Sigmoid colon (tissue), 7 donors: ENCODE measurements around the gene ACYP1. TPM values are rescaled to one million over a fixed set of nuclear protein-coding genes. Genes with fewer than 3 reads are reported as not detected.
"Not testable (repeated sequence)": the region's sequence is repeated elsewhere in the genome, so short reads cannot be mapped to it uniquely, and the experiment has no call there.

Experiments
- DNase-seq: peaks from one replicate; pipeline ENCODE4 v3.0.0-alpha.2; 2019
- H3K27ac ChIP-seq, 4 donors: fragments of 200-600 bp; sonication (generic); one replicate each; pipeline ENCODE4 v1.5.1; 2016 to 2019; ENCODE audit warnings: mild to moderate bottlenecking in 1 of 4
- H3K27me3 ChIP-seq, 3 donors: fragments of 200-600 bp; sonication (generic); one replicate each; pipeline ENCODE4 v1.5.1; 2019; ENCODE audit warnings: mild to moderate bottlenecking in 1 of 3
- H3K36me3 ChIP-seq, 4 donors: fragments of 200-600 bp; sonication (generic); one replicate each; pipeline ENCODE4 v1.5.1; 2016 to 2019
- H3K4me1 ChIP-seq, 4 donors: fragments of 200-600 bp; sonication (generic); one replicate each; pipeline ENCODE4 v1.5.1; 2017 to 2019
- H3K4me3 ChIP-seq, 4 donors: fragments of 200-600 bp; sonication (generic); one replicate each; pipeline ENCODE4 v1.5.1; 2017 to 2019; ENCODE audit warnings: mild to moderate bottlenecking in 2 of 4, moderate library complexity in 1 of 4
- H3K9me3 ChIP-seq, 4 donors: fragments of 200-600 bp in 3 of 4; sonication (generic) in 3 of 4; one replicate each; pipeline versions ENCODE4 v1.5.1 to v1.6.1; 2013 to 2019
- CTCF ChIP-seq, 4 experiments: fragments of 450-650 bp in 3 of 4; fragments of 200-600 bp in 1 of 4; IDR thresholded peaks; one replicate each; pipeline ENCODE4 v1.5.1; 2016 to 2019; ENCODE audit warnings: antibody characterized with exemption in 4 of 4, mild to moderate bottlenecking in 3 of 4, moderate library complexity in 2 of 4
- EP300 ChIP-seq, 4 donors: sonication (generic); formaldehyde crosslinking; IDR thresholded peaks; one replicate each; pipeline ENCODE4 v1.6.1; 2017; ENCODE audit warnings: antibody characterized with exemption in 4 of 4
- POLR2A ChIP-seq, 2 donors: fragments of 450-650 bp; IDR thresholded peaks; one replicate each; pipeline ENCODE4 v1.6.1; 2016; ENCODE audit warnings: antibody characterized with exemption in 2 of 2, mild to moderate bottlenecking in 2 of 2, moderate library complexity in 2 of 2
- POLR2AphosphoS5 ChIP-seq, 4 donors: sonication (generic); formaldehyde crosslinking; IDR thresholded peaks; one replicate each; pipeline ENCODE4 v1.6.1; 2017; ENCODE audit warnings: antibody characterized with exemption in 4 of 4
- WGBS, 2 donors: extraction: QIAGEN DNeasy Blood & Tissue Kit; methylation state at CpG; one replicate each; pipeline ENCODE4 v1.1.7; 2013; 5-methylcytosine and 5-hydroxymethylcytosine counted together
- intact Hi-C: fragments of 100-400 bp; cut with DNase I; formaldehyde crosslinking; loops from one replicate; pipeline ENCODE4 v1.15.1; 2023
- polyA plus RNA-seq, 3 donors: library from polyadenylated mRNA; stranded (reverse); fragments of 200-250 nt; gene quantifications; one replicate each; pipeline ENCODE4 v1.2.3, GENCODE V29; 2013
- total RNA-seq, 4 donors: library from RNA; depleted of rRNA; stranded (reverse); fragments of >200 nt; gene quantifications; one replicate each; pipeline ENCODE4 v1.1.0, GENCODE V29; 2016
- donor health status: healthy with polysubstance abuse.
- donor health status: Bipolar disorder and iron deficiency.
- donor health status: healthy.

The ACYP1 gene
- total and polyA plus RNA-seq, 7 donors: 4.2 to 36.3 (median 20.5) TPM

- Histone ChIP-seq H3K9me3 (no peaks in the 10 kb centered on the region), H3K4me1 (peaks cover 0 to 41% (median 27%) of the 10 kb centered on the region in 4 donors), H3K27me3 (no peaks in the 10 kb centered on the region), H3K27ac (peak overlapping the region; percentile 93 to 95 (median 94)), H3K4me3 (peak overlapping the region; percentile 46 to 61 (median 60)), H3K36me3 (no peaks in the 10 kb centered on the region)
- DNase-seq: no peak
- intact Hi-C loops: loop anchor here (2.0 to 5.0 kb wide), 2 partner anchors 18 to 66 kb away; partner anchors contain the start of genes EIF2B2 and MLH3
- 12 to 31% methylated on average over 15 of the region's 15 CpGs for WGBS, 2 donors
- TF ChIP-seq CTCF (IDR thresholded peaks at IDR 0.05): no peak
Measured at GRCh38 chr14:75068294-75069120, 4.7 kb upstream of the ACYP1 start.

GRCh38 chr14:75067765-75068164, 3.9 kb upstream of the ACYP1 start:
- H3K9me3 ChIP-seq, H3K27me3 ChIP-seq, H3K36me3 ChIP-seq, DNase-seq: not testable (repeated sequence)
- 83 to 93% methylated on average over 4 of the region's 4 CpGs for WGBS, 2 donors
- Histone ChIP-seq H3K4me3 (peak overlapping the region in 2 of 4 donors; percentile 61), H3K4me1 (peaks cover 0 to 45% (median 29%) of the 10 kb centered on the region in 4 donors), H3K27ac (peak overlapping the region; percentile 93 to 95 (median 94))
- intact Hi-C loops: loop anchor here (2.0 to 5.0 kb wide), 2 partner anchors 17 to 65 kb away; partner anchors contain the start of genes EIF2B2 and MLH3

GRCh38 chr14:75067212-75067611, 3.4 kb upstream of the ACYP1 start:
- TF ChIP-seq CTCF (IDR thresholded peaks at IDR 0.05): no peak
- TF ChIP-seq EP300 (IDR thresholded peaks at IDR 0.05): no peak
- no peak for TF ChIP-seq POLR2A (IDR thresholded peaks at IDR 0.05)
- TF ChIP-seq POLR2AphosphoS5 (IDR thresholded peaks at IDR 0.05): no peak
- Histone ChIP-seq H3K36me3 (no peaks in the 10 kb centered on the region), H3K9me3 (no peaks in the 10 kb centered on the region), H3K4me1 (peaks cover 0 to 46% (median 29%) of the 10 kb centered on the region in 4 donors), H3K27ac (peak overlapping the region in 3 of 4 donors; percentile 93 to 95 (median 93)), H3K27me3 (no peaks in the 10 kb centered on the region), H3K4me3 (no peak overlapping the region)
- WGBS, 2 donors: 93 to 96% methylated on average over 1 of the region's 1 CpG
- intact Hi-C loops: loop anchor here (5.0 kb wide), 1 partner anchor 65 kb away; the partner anchor contains the start of gene EIF2B2
- DNase-seq: no peak

GRCh38 chr14:75066691-75067090, 2.9 kb upstream of the ACYP1 start:
- WGBS, 2 donors: 95 to 97% methylated on average over 3 of the region's 3 CpGs
- Histone ChIP-seq H3K9me3 (no peaks in the 10 kb centered on the region), H3K27me3 (no peaks in the 10 kb centered on the region), H3K36me3 (no peaks in the 10 kb centered on the region), H3K4me1 (peaks cover 0 to 46% (median 29%) of the 10 kb centered on the region in 4 donors), H3K4me3 (no peak overlapping the region), H3K27ac (no peak overlapping the region)
- intact Hi-C loops: loop anchor here (5.0 kb wide), 1 partner anchor 64 kb away; the partner anchor contains the start of gene EIF2B2
- TF ChIP-seq POLR2AphosphoS5 (IDR thresholded peaks at IDR 0.05): no peak
- no peak for TF ChIP-seq POLR2A (IDR thresholded peaks at IDR 0.05)
- TF ChIP-seq CTCF (IDR thresholded peaks at IDR 0.05): no peak
- no peak for TF ChIP-seq EP300 (IDR thresholded peaks at IDR 0.05)
- DNase-seq: no peak

- 51 to 57% methylated on average over 8 of the region's 8 CpGs for WGBS, 2 donors
Measured at GRCh38 chr14:75064205-75064567, 362 bp upstream of the ACYP1 start.

More at GRCh38 chr14:75064205-75064567, 362 bp upstream of the ACYP1 start:
- peaks cover 0 to 30% (median 15%) of the 10 kb centered on the region in 4 donors for H3K4me1 ChIP-seq
- H3K27ac ChIP-seq: peak overlapping the region; percentile 75 to 78 (median 76)
- peak overlapping the region; percentile 51 to 73 (median 64) for H3K4me3 ChIP-seq
- intact Hi-C loops: no loop called here
- TF ChIP-seq EP300 (IDR thresholded peaks at IDR 0.05): no peak
- TF ChIP-seq CTCF (IDR thresholded peaks at IDR 0.05): no peak
- no peak for TF ChIP-seq POLR2A (IDR thresholded peaks at IDR 0.05)
- no peak for TF ChIP-seq POLR2AphosphoS5 (IDR thresholded peaks at IDR 0.05)
- no peak for DNase-seq
- H3K9me3 ChIP-seq: no peaks in the 10 kb centered on the region
- H3K27me3 ChIP-seq: no peaks in the 10 kb centered on the region
- no peaks in the 10 kb centered on the region for H3K36me3 ChIP-seq
